GM23338 (cell line): ENCODE results near the gene FASN.

Source experiments
- CTCF ChIP-seq, 2 experiments: fragments of 200-600 bp in 1 of 2; sonication (generic) in 1 of 2; conservative IDR thresholded peaks; 2 replicates each; pipeline versions ENCODE4 v1.5.1 to v1.6.1; 2016 to 2017; ENCODE audit warnings: antibody characterized with exemption in 2 of 2, low read depth in 2 of 2, mild to moderate bottlenecking in 2 of 2, moderate library complexity in 1 of 2
- ETS1 ChIP-seq: IDR thresholded peaks from 2 replicates; pipeline ENCODE4 v1.6.1; 2016; ENCODE audit warnings: antibody characterized with exemption
- REST ChIP-seq: IDR thresholded peaks from one replicate; pipeline ENCODE4 v1.6.1; 2018; ENCODE audit warnings: antibody characterized with exemption; ENCODE audit not compliant: unreplicated experiment

- TF ChIP-seq CTCF (conservative IDR thresholded peaks at IDR 0.05; ENCODE audit: low read depth in 2 of 2), result no peak
- no peak for TF ChIP-seq REST
- TF ChIP-seq ETS1, result no peak
Observed at GRCh38 chr17:82100502-82101298, 2.7 kb upstream of the FASN start.
